ENCODE data around the gene ETV6. TPM values are rescaled to one million over a fixed set of nuclear protein-coding genes. Genes with fewer than 3 reads are reported as not detected.

ETV6 gene
- total and polyA plus RNA-seq, 2 experiments from 2014 or later: 9.1 to 11.9 TPM

- Histone ChIP-seq H3K27me3 (no peaks in the 10 kb centered on the region), H3K36me3 (no peaks in the 10 kb centered on the region), H3K4me3 (no peak overlapping the region), H3K4me1 (ENCODE audit: low read depth) (peaks cover 8% of the 10 kb centered on the region), H3K27ac (no peak overlapping the region), H3K9me3 (ENCODE audit: low read depth) (no peaks in the 10 kb centered on the region)
- peak in 1 of 2 donors; percentile 41 for DNase-seq (ENCODE audit: low read depth in 1 of 2, low spot score in 1 of 2)
- TF ChIP-seq CTCF (IDR thresholded peaks at IDR 0.05; ENCODE audit: low read depth, low read length): no peak
Observed at GRCh38 chr12:11847539-11847938, 198.1 kb downstream of the ETV6 start.

- no peaks in the 10 kb centered on the region for H3K9me3 ChIP-seq (ENCODE audit: low read depth)
- no peaks in the 10 kb centered on the region for H3K27me3 ChIP-seq
- H3K36me3 ChIP-seq: no peaks in the 10 kb centered on the region
- DNase-seq (ENCODE audit: low read depth in 1 of 2, low spot score in 1 of 2): no peak
- TF ChIP-seq CTCF (IDR thresholded peaks at IDR 0.05; ENCODE audit: low read depth, low read length): no peak
- H3K27ac ChIP-seq: no peak overlapping the region
- no peak overlapping the region for H3K4me3 ChIP-seq
- no peaks in the 10 kb centered on the region for H3K4me1 ChIP-seq (ENCODE audit: low read depth)
Observed at GRCh38 chr12:11849757-11850504, 200.5 kb downstream of the ETV6 start.

GRCh38 chr12:11853126-11853525, 203.7 kb downstream of the ETV6 start:
- no peak for DNase-seq (ENCODE audit: low read depth in 1 of 2, low spot score in 1 of 2)
- Histone ChIP-seq H3K9me3 (ENCODE audit: low read depth) (no peaks in the 10 kb centered on the region), H3K36me3 (no peaks in the 10 kb centered on the region), H3K4me3 (no peak overlapping the region), H3K4me1 (ENCODE audit: low read depth) (peaks cover 10% of the 10 kb centered on the region), H3K27me3 (no peaks in the 10 kb centered on the region), H3K27ac (no peak overlapping the region)
- TF ChIP-seq CTCF (IDR thresholded peaks at IDR 0.05; ENCODE audit: low read depth, low read length): no peak

GRCh38 chr12:11854011-11854499, 204.6 kb downstream of the ETV6 start:
- no peak for DNase-seq (ENCODE audit: low read depth in 1 of 2, low spot score in 1 of 2)
- H3K9me3 ChIP-seq (ENCODE audit: low read depth): no peaks in the 10 kb centered on the region
- no peaks in the 10 kb centered on the region for H3K27me3 ChIP-seq
- H3K4me1 ChIP-seq (ENCODE audit: low read depth): peaks cover 10% of the 10 kb centered on the region
- H3K36me3 ChIP-seq: no peaks in the 10 kb centered on the region
- H3K4me3 ChIP-seq: no peak overlapping the region
- no peak overlapping the region for H3K27ac ChIP-seq
- no peak for TF ChIP-seq CTCF (IDR thresholded peaks at IDR 0.05; ENCODE audit: low read depth, low read length)

- no peak overlapping the region for H3K4me3 ChIP-seq
- H3K9me3 ChIP-seq (ENCODE audit: low read depth): no peaks in the 10 kb centered on the region
- DNase-seq (ENCODE audit: low read depth in 1 of 2, low spot score in 1 of 2): no peak
- TF ChIP-seq CTCF (IDR thresholded peaks at IDR 0.05; ENCODE audit: low read depth, low read length): no peak
- H3K27me3 ChIP-seq: no peaks in the 10 kb centered on the region
- H3K27ac ChIP-seq: no peak overlapping the region
- peaks cover 19% of the 10 kb centered on the region for H3K4me1 ChIP-seq (ENCODE audit: low read depth)
- no peaks in the 10 kb centered on the region for H3K36me3 ChIP-seq
Observed at GRCh38 chr12:11855983-11856374, 206.5 kb downstream of the ETV6 start.

All from cardiac muscle cell (in vitro differentiated cells and primary cell).